AG09319 (cell line): ENCODE results near the gene NR1D2.

Source experiments
- DNase-seq: peaks from one replicate; pipeline ENCODE4 v3.0.0-alpha.2; 2010; ENCODE audit warnings: low read depth; ENCODE audit errors: extremely low read depth
- CTCF ChIP-seq: IDR thresholded peaks from 2 replicates; pipeline ENCODE4 v1.5.1; 2011; ENCODE audit warnings: low read depth, mild to moderate bottlenecking, inconsistent platforms, low read length, moderate library complexity

NR1D2 gene

GRCh38 chr3:23932571-23932970 lies 12.5 kb upstream of the NR1D2 start:
- TF ChIP-seq CTCF = no peak
- DNase-seq = no peak

DNA sequence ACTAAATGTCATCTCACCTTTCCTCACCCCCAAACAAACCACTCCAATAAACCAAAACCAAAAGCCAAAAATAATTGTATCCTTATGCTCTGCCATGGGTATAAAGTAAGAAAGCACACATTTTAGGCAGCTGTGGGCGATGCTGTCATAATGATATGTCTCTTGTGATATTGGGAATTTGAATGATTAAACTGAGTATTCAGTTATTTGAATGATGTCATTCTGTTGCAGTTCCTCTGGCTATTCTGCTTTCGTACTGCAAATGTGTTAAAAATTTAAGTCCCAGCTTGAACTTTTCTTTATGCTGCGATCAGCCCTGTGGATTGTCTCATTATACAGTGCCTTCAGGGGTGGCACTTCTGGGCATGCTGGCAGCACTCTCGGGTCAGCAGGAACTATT lies 10.8 kb upstream of the NR1D2 start:
- no peak for DNase-seq
- no peak for TF ChIP-seq CTCF

- DNase-seq = no peak
- TF ChIP-seq CTCF = no peak
Observed at GRCh38 chr3:23937296-23937695, 7.8 kb upstream of the NR1D2 start.

- no peak for TF ChIP-seq CTCF
- no peak for DNase-seq
Observed at GRCh38 chr3:23938688-23939087, 6.4 kb upstream of the NR1D2 start.

GRCh38 chr3:23940775-23941174 lies 4.3 kb upstream of the NR1D2 start:
- no peak for DNase-seq
- no peak for TF ChIP-seq CTCF

GRCh38 chr3:23941440-23941839 lies 3.6 kb upstream of the NR1D2 start:
- no peak for DNase-seq
- no peak for TF ChIP-seq CTCF

- TF ChIP-seq CTCF = no peak
Observed at GRCh38 chr3:23942546-23942945, 2.5 kb upstream of the NR1D2 start.

More at GRCh38 chr3:23942546-23942945, 2.5 kb upstream of the NR1D2 start:
- no peak for DNase-seq
